HL-60 (cell line): ENCODE measurements around the gene PPP5C.

Experiments
- CTCF ChIP-seq: IDR thresholded peaks from one replicate; pipeline ENCODE4 v1.5.1; 2011; ENCODE audit warnings: low read length, control low read depth, inconsistent platforms; ENCODE audit not compliant: insufficient read depth
- REST ChIP-seq: IDR thresholded peaks from 2 replicates; pipeline ENCODE4 v1.6.1; 2012; ENCODE audit warnings: low read depth; ENCODE audit not compliant: insufficient replicate concordance

GRCh38 chr19:46355234-46356148 lies 8.6 kb downstream of the PPP5C start:
- TF ChIP-seq CTCF = no peak
- no peak for TF ChIP-seq REST
